ENCODE measurements around the gene DARS1.

GRCh38 chr2:135926605-135927004 is 58.8 kb downstream of the DARS1 start:
- TF ChIP-seq ZNF302 (tag by site-specific recombination; IDR thresholded peaks at IDR 0.05; ENCODE audit: low read depth) (no peak), CTCF (tag by site-specific recombination; IDR thresholded peaks at IDR 0.05) (no peak), ZNF184 (tag by site-specific recombination; IDR thresholded peaks at IDR 0.05) (no peak), ZBTB6 (tag by site-specific recombination; IDR thresholded peaks at IDR 0.05) (no peak), REST (tag by site-specific recombination; IDR thresholded peaks at IDR 0.05) (no peak), ZNF18 (tag by site-specific recombination; IDR thresholded peaks at IDR 0.05) (no peak), SP3 (tag by site-specific recombination; IDR thresholded peaks at IDR 0.05) (no peak), ZBTB7A (tag by site-specific recombination; IDR thresholded peaks at IDR 0.05; ENCODE audit: low read depth) (no peak)
- TF ChIP-seq, protein P1, sequence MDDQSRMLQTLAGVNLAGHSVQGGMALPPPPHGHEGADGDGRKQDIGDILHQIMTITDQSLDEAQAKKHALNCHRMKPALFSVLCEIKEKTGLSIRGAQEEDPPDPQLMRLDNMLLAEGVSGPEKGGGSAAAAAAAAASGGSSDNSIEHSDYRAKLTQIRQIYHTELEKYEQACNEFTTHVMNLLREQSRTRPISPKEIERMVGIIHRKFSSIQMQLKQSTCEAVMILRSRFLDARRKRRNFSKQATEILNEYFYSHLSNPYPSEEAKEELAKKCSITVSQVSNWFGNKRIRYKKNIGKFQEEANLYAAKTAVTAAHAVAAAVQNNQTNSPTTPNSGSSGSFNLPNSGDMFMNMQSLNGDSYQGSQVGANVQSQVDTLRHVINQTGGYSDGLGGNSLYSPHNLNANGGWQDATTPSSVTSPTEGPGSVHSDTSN (CRISPR knock-in tag; IDR thresholded peaks at IDR 0.05) = no peak

Measured in HEK293 (cell line).